HG02588 (cell line): ENCODE results near the gene GTF3A.
"Not testable (repeated sequence)": the region's sequence is repeated elsewhere in the genome, so short reads cannot be mapped to it uniquely, and the experiment has no call there.

Experiments
- ATAC-seq: cut with Tn5 transposase; IDR thresholded peaks from one replicate; pipeline ENCODE4 v1.9.1; 2021; ENCODE audit warnings: mild to moderate bottlenecking, moderate library complexity; ENCODE audit not compliant: unreplicated experiment

The GTF3A gene

GRCh38 chr13:27424246-27425157, at the start of gene GTF3A:
Gene GTF3A (plus strand): TSS chr13:27424619.
- peak; percentile 73 for ATAC-seq

- ATAC-seq = no peak
Observed at GRCh38 chr13:27374650-27375049, 49.8 kb upstream of the GTF3A start.

GRCh38 chr13:27375686-27376326, 48.6 kb upstream of the GTF3A start:
- ATAC-seq = no peak

- ATAC-seq = no peak
Observed at GRCh38 chr13:27379126-27379525, 45.3 kb upstream of the GTF3A start.

- ATAC-seq = no peak
Observed at GRCh38 chr13:27379694-27380641, 44.5 kb upstream of the GTF3A start.

GRCh38 chr13:27381601-27382000, 42.8 kb upstream of the GTF3A start:
- no peak for ATAC-seq

GRCh38 chr13:27383104-27383921, 41.1 kb upstream of the GTF3A start:
- ATAC-seq = no peak

- ATAC-seq = no peak
Observed at GRCh38 chr13:27384285-27384684, 40.1 kb upstream of the GTF3A start.

- ATAC-seq = no peak
Observed at GRCh38 chr13:27388241-27388640, 36.2 kb upstream of the GTF3A start.

- ATAC-seq = no peak
Observed at GRCh38 chr13:27389891-27390290, 34.5 kb upstream of the GTF3A start.

GRCh38 chr13:27391471-27391870, 32.9 kb upstream of the GTF3A start:
- no peak for ATAC-seq

GRCh38 chr13:27393101-27393500, 31.3 kb upstream of the GTF3A start:
- ATAC-seq = no peak

- ATAC-seq = no peak
Observed at GRCh38 chr13:27395007-27395510, 29.4 kb upstream of the GTF3A start.

GRCh38 chr13:27396252-27396846, 28.1 kb upstream of the GTF3A start:
- ATAC-seq = no peak

GRCh38 chr13:27398360-27398759, 26.1 kb upstream of the GTF3A start:
- no peak for ATAC-seq

- not testable (repeated sequence) for ATAC-seq
Observed at GRCh38 chr13:27400405-27400804, 24.0 kb upstream of the GTF3A start.

- ATAC-seq = no peak
Observed at GRCh38 chr13:27401210-27401609, 23.2 kb upstream of the GTF3A start.

- ATAC-seq = no peak
Observed at GRCh38 chr13:27403203-27403678, 21.2 kb upstream of the GTF3A start.

- ATAC-seq = no peak
Observed at GRCh38 chr13:27403727-27404385, 20.6 kb upstream of the GTF3A start.
